ENCODE measurements around the gene ACAP2.

DNA sequence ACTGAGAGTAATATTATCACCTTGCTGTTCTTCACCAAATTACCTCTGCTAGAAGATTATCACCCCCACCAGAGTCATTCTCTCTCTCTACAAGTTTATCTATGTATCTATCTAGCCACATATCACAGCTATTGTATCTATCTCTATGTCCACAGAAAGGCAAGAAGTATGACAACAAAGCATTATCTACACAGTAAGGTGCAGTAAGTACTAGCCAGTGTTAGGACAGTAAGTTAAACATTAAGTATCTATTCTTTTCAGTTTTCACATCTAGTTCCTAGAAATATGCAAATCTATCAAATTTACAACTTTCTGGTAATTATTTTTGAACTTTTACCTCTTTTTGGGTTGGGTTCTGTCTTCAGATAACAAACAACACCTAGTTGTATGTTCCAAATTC lies 145.4 kb downstream of the ACAP2 start:
- TF ChIP-seq, protein P1, sequence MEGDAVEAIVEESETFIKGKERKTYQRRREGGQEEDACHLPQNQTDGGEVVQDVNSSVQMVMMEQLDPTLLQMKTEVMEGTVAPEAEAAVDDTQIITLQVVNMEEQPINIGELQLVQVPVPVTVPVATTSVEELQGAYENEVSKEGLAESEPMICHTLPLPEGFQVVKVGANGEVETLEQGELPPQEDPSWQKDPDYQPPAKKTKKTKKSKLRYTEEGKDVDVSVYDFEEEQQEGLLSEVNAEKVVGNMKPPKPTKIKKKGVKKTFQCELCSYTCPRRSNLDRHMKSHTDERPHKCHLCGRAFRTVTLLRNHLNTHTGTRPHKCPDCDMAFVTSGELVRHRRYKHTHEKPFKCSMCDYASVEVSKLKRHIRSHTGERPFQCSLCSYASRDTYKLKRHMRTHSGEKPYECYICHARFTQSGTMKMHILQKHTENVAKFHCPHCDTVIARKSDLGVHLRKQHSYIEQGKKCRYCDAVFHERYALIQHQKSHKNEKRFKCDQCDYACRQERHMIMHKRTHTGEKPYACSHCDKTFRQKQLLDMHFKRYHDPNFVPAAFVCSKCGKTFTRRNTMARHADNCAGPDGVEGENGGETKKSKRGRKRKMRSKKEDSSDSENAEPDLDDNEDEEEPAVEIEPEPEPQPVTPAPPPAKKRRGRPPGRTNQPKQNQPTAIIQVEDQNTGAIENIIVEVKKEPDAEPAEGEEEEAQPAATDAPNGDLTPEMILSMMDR (conservative IDR thresholded peaks at IDR 0.05; ENCODE audit: low read length): no peak
- TF ChIP-seq EZH2phosphoT487 (IDR thresholded peaks at IDR 0.05; ENCODE audit: borderline replicate concordance, low read depth, low read length): no peak

All from OCI-LY7 (cell line).